ENCODE results near the gene TP73.

DNA sequence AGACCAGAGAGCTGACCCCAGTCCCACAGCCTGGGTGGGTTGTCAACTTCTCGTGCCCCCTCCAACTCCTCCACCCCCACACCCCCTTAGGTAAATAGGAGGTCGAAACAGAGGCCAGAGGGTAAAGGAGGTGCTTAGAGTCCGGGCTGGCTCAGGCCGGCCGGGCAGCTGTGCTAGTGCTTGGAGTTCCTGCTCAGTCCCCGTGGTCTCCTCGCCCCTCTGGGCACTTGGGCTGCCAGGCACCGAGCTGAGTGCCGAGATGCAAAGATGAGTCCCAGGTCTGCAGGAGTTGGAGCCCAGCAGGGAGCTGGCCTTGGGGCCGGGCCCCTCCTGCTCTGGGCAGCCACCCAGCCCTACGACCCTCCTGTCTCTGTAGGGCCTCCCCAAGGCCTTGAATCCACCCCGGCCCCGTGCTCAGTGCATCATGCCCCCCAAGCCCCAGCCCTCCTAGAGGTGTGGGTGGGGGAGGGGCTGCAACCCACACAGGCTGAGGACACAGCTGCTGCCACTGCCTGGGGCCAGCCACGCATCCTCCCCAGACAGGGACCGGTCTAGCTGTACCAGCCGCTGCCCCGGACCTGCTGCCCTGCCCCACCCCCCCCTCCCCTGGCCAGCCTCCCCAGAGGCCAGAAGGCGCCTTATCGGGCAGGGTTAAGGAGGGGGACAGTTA is 122.1 kb downstream of the TP73 start:
- TF ChIP-seq, protein P1, sequence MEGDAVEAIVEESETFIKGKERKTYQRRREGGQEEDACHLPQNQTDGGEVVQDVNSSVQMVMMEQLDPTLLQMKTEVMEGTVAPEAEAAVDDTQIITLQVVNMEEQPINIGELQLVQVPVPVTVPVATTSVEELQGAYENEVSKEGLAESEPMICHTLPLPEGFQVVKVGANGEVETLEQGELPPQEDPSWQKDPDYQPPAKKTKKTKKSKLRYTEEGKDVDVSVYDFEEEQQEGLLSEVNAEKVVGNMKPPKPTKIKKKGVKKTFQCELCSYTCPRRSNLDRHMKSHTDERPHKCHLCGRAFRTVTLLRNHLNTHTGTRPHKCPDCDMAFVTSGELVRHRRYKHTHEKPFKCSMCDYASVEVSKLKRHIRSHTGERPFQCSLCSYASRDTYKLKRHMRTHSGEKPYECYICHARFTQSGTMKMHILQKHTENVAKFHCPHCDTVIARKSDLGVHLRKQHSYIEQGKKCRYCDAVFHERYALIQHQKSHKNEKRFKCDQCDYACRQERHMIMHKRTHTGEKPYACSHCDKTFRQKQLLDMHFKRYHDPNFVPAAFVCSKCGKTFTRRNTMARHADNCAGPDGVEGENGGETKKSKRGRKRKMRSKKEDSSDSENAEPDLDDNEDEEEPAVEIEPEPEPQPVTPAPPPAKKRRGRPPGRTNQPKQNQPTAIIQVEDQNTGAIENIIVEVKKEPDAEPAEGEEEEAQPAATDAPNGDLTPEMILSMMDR (IDR thresholded peaks at IDR 0.05; ENCODE audit: low read depth, low read length): no peak
- TF ChIP-seq EZH2phosphoT487 (IDR thresholded peaks at IDR 0.05; ENCODE audit: low read depth): no peak
